K562 (cell line): ENCODE measurements around the gene KHDRBS2. TPM values are rescaled to one million over a fixed set of nuclear protein-coding genes. Genes with fewer than 3 reads are reported as not detected.

Source experiments
- ATAC-seq: fragments of 200-7000 bp; cut with Tn5 transposase; 3 replicates; pipeline ENCODE4 v1.9.1; 2020; ENCODE audit warnings: moderate library complexity
- BruUV-seq: library from RNA; stranded (reverse); fragments of 400-500 nt; replicated peaks from 2 replicates; lab custom pipeline; 2021; lab: Mats Ljungman, UMichigan
- CTCF ChIA-PET: fragments of 300-600 bp; formaldehyde crosslinking; extraction: SDS; loops from one replicate; lab custom pipeline; 2021; ENCODE audit warnings: low intra/inter-chr PET ratio; lab: Yijun Ruan, JAX
- POLR2A ChIA-PET: fragments of 300-600, 350-650 bp; sonication (Branson Sonifier 250); formaldehyde crosslinking; extraction: SDS; loops from one replicate; lab custom pipeline; 2021; ENCODE audit warnings: antibody characterized with exemption, inconsistent platforms; lab: Yijun Ruan, JAX
- DNase-seq, 4 experiments: peaks; one replicate each; pipeline versions ENCODE4 v3.0.0 to v3.0.0-alpha.2; 2011 to 2018; ENCODE audit warnings: low spot score in 3 of 4, mixed read lengths in 3 of 4; ENCODE audit errors: extremely low read depth in 1 of 4
- FAIRE-seq: peaks from 2 replicates; lab custom pipeline; 2011; peaks lifted over from hg19 to GRCh38; lab: Jason Lieb, UNC
- H2AFZ ChIP-seq: 2 replicates; pipeline ENCODE4 v1.6.0; 2011; ENCODE audit warnings: low read depth, low read length, control low read depth, inconsistent platforms
- H3K27ac ChIP-seq: fragments of 200-600 bp; 3 replicates; pipeline ENCODE4 v1.8.0; 2011; ENCODE audit warnings: low read depth, mild to moderate bottlenecking, control low read depth, inconsistent platforms, low read length, moderate library complexity, mixed read lengths; ENCODE audit errors: extremely low read depth
- H3K27me3 ChIP-seq, 2 experiments: fragments of 300-600 bp in 1 of 2; 2 replicates in 1 of 2; 3 replicates in 1 of 2; pipeline versions ENCODE4 v1.6.0 to v1.8.0; 2011; ENCODE audit warnings: inconsistent platforms in 2 of 2, low read length in 2 of 2, mild to moderate bottlenecking in 1 of 2, mixed read lengths in 1 of 2, moderate library complexity in 1 of 2; ENCODE audit not compliant: control insufficient read depth in 2 of 2, insufficient read depth in 2 of 2
- H3K36me3 ChIP-seq: fragments of 300-600 bp; 3 replicates; pipeline ENCODE4 v1.8.0; 2011; ENCODE audit warnings: mild to moderate bottlenecking, low read length, inconsistent platforms; ENCODE audit not compliant: control insufficient read depth, insufficient read depth
- H3K4me1 ChIP-seq, 2 experiments: fragments of 200-600 bp in 1 of 2; replicated peaks in 1 of 2; 2 replicates in 1 of 2; 3 replicates in 1 of 2; pipeline versions ENCODE4 v1.5.1 to v1.8.0; 2011; ENCODE audit warnings: inconsistent platforms in 2 of 2, low read length in 2 of 2, mild to moderate bottlenecking in 1 of 2, mixed read lengths in 1 of 2, moderate library complexity in 1 of 2; ENCODE audit not compliant: control insufficient read depth in 2 of 2, insufficient read depth in 2 of 2
- H3K4me2 ChIP-seq: 2 replicates; pipeline ENCODE4 v1.6.1; 2011; ENCODE audit warnings: low read length, control low read depth, inconsistent platforms, mixed read lengths; ENCODE audit not compliant: insufficient read depth
- H3K4me3 ChIP-seq: fragments of 200-600 bp; sonication (generic), shearing (Covaris generic); 2 replicates; pipeline ENCODE4 v1.5.1; 2016; ENCODE audit warnings: control low read depth, inconsistent platforms
- H3K79me2 ChIP-seq: fragments of 200-600 bp; 3 replicates; pipeline ENCODE4 v1.8.0; 2011; ENCODE audit warnings: low read length, inconsistent platforms; ENCODE audit not compliant: control insufficient read depth, insufficient read depth
- H3K9ac ChIP-seq, 2 experiments: 2 replicates each; pipeline versions ENCODE4 v1.6.0 to v1.6.1; 2011; ENCODE audit warnings: low read depth in 2 of 2, low read length in 2 of 2, control low read depth in 1 of 2, inconsistent platforms in 1 of 2, mild to moderate bottlenecking in 1 of 2, mixed read lengths in 1 of 2; ENCODE audit not compliant: insufficient read depth in 1 of 2
- H3K9me1 ChIP-seq: one replicate; pipeline ENCODE4 v1.6.0; 2011; ENCODE audit warnings: inconsistent platforms, mild to moderate bottlenecking, low read length, moderate library complexity; ENCODE audit not compliant: control insufficient read depth, insufficient read depth
- H3K9me3 ChIP-seq: replicated peaks from 2 replicates; pipeline ENCODE4 v1.5.1; 2011; ENCODE audit warnings: low read depth, low read length, inconsistent platforms; ENCODE audit not compliant: control insufficient read depth, insufficient read depth
- H4K20me1 ChIP-seq: replicated peaks from 2 replicates; pipeline ENCODE4 v1.6.1; 2011; ENCODE audit warnings: low read length, inconsistent platforms, mixed read lengths; ENCODE audit not compliant: control insufficient read depth, insufficient read depth
- ARHGAP35 ChIP-seq: fragments of 450-650 bp; IDR thresholded peaks from 2 replicates; pipeline ENCODE4 v1.6.1; 2018; ENCODE audit not compliant: partially characterized antibody
- CBX1 ChIP-seq: sonication (generic); IDR thresholded peaks from 2 replicates; pipeline ENCODE4 v1.6.1; 2016; ENCODE audit warnings: antibody characterized with exemption, low read depth, mild to moderate bottlenecking
- CBX8 ChIP-seq: fragments of 200-600 bp; sonication (generic); IDR thresholded peaks from 2 replicates; pipeline ENCODE4 v1.6.1; 2012; ENCODE audit warnings: borderline replicate concordance, mixed run types, low read depth, mild to moderate bottlenecking, moderate library complexity, mixed read lengths, low read length, control low read depth, inconsistent platforms; ENCODE audit not compliant: poor library complexity, severe bottlenecking; ENCODE audit errors: extremely low read depth
- DIDO1 ChIP-seq: fragments of 450-650 bp; IDR thresholded peaks from 2 replicates; pipeline ENCODE4 v1.6.1; 2016; ENCODE audit warnings: low read depth, missing biosample characterization, missing genetic modification characterization
- ELK3 ChIP-seq: fragments of 450-650 bp; formaldehyde crosslinking; IDR thresholded peaks from 2 replicates; pipeline ENCODE4 v1.4.0; 2020; ENCODE audit warnings: mild to moderate bottlenecking
- GTF2E2 ChIP-seq: fragments of 200-800 bp; sonication (Bioruptor generic); IDR thresholded peaks from 2 replicates; pipeline ENCODE4 v1.6.1; 2016; ENCODE audit warnings: missing genetic modification characterization, missing compliant biosample characterization
- HCFC1 ChIP-seq: IDR thresholded peaks from 2 replicates; pipeline ENCODE4 v1.6.1; 2012; ENCODE audit warnings: low read depth, low read length, improper control_type of control experiment
- HDAC6 ChIP-seq: IDR thresholded peaks from 2 replicates; pipeline ENCODE4 v1.6.1; 2012; ENCODE audit warnings: low read depth, mild to moderate bottlenecking, control low read depth, inconsistent platforms, low read length, moderate library complexity
- IRF9 ChIP-seq: fragments of 450-650 bp; IDR thresholded peaks from 2 replicates; pipeline ENCODE4 v1.6.1; 2016; ENCODE audit warnings: missing biosample characterization, missing genetic modification characterization
- KAT8 ChIP-seq: fragments of 450-650 bp; IDR thresholded peaks from 2 replicates; pipeline ENCODE4 v1.6.1; 2016; ENCODE audit warnings: low read depth, mild to moderate bottlenecking
- KDM5B ChIP-seq: fragments of 200-600 bp; sonication (generic); IDR thresholded peaks from 2 replicates; pipeline ENCODE4 v1.6.1; 2012; ENCODE audit warnings: low read depth, mild to moderate bottlenecking, moderate library complexity, low read length, control low read depth, inconsistent platforms; ENCODE audit not compliant: insufficient replicate concordance
- MCM3 ChIP-seq: fragments of 450-650 bp; IDR thresholded peaks from 2 replicates; pipeline ENCODE4 v1.6.1; 2016
- MTA1 ChIP-seq: fragments of 450-650 bp; IDR thresholded peaks from 2 replicates; pipeline ENCODE4 v1.6.1; 2017; ENCODE audit warnings: borderline replicate concordance
- NFIC ChIP-seq: fragments of 450-650 bp; IDR thresholded peaks from 2 replicates; pipeline ENCODE4 v1.6.1; 2017; ENCODE audit warnings: mild to moderate bottlenecking, inconsistent platforms
- RBM39 ChIP-seq: fragments of 200-400 bp; formaldehyde crosslinking; optimal IDR thresholded peaks from 2 replicates; pipeline ENCODE3; 2018; ENCODE audit warnings: low read depth, low read length
- SIN3A ChIP-seq, 2 experiments: fragments of 150-350 bp in 1 of 2; IDR thresholded peaks; 2 replicates each; pipeline ENCODE4 v1.6.1; 2011 to 2016; ENCODE audit warnings: borderline replicate concordance in 2 of 2, low read depth in 2 of 2, low read length in 2 of 2, mild to moderate bottlenecking in 2 of 2, moderate library complexity in 2 of 2; ENCODE audit not compliant: control insufficient read depth in 1 of 2
- ZNF274 ChIP-seq: IDR thresholded peaks from 2 replicates; pipeline ENCODE4 v1.6.1; 2011; ENCODE audit warnings: low read depth, mild to moderate bottlenecking, low read length, moderate library complexity, borderline replicate concordance
- WGBS: fragments of 100-300 bp; shearing (Covaris generic); methylation state at CpG from one replicate; pipeline ENCODE4 v1.1.6; 2016; ENCODE audit warnings: low coverage, mixed read lengths; ENCODE audit not compliant: insufficient coverage; ENCODE audit errors: missing lambda C conversion rate; 5-methylcytosine and 5-hydroxymethylcytosine counted together
- in situ Hi-C: fragments of 300-500 bp; cut with MboI; formaldehyde crosslinking; loops from 4 replicates; pipeline ENCODE4 v1.15.0; 2018; ENCODE audit warnings: inconsistent platforms, mixed read lengths
- intact Hi-C: fragments of 100-400 bp; cut with micrococcal nuclease; formaldehyde crosslinking; loops from 2 replicates; pipeline ENCODE4 v1.14.2; 2022
- polyA plus RNA-seq, 8 experiments: library from polyadenylated mRNA; depleted of rRNA in 4 of 8; stranded (reverse) in 5 of 8; unstranded in 3 of 8; fragments of >200 nt; fragmentation: Nextera tagmentation in 2 of 8; fragmentation: Illumina TruSeq in 1 of 8; extraction: Ambion mirVana in 2 of 8; extraction: Trizol in 1 of 8; gene quantifications; 2 replicates each; pipeline versions ENCODE4 v1.2.1 to v1.2.3, GENCODE V29; 2011 to 2014; ENCODE audit warnings: inconsistent platforms in 1 of 8, missing spikeins in 1 of 8
- total RNA-seq, 7 experiments: library from RNA; depleted of rRNA in 6 of 7; stranded (reverse); fragments of >200 nt in 6 of 7; fragmentation: Illumina TruSeq in 2 of 7; extraction: Trizol in 2 of 7; gene quantifications; 2 replicates each; pipeline versions ENCODE4 v1.2.1 to v1.2.3, GENCODE V29; 2011 to 2021; ENCODE audit warnings: low replicate concordance in 1 of 7

KHDRBS2 gene
- total and polyA plus RNA-seq, 9 of the 15 experiments (the other 6 are each of a cell fraction or from before 2014, with no cell fraction given): not detected

- TF ChIP-seq GTF2E2 (tag): no peak
- no peak for TF ChIP-seq CBX1
- TF ChIP-seq SIN3A (IDR thresholded peaks at IDR 0.05; ENCODE audit: borderline replicate concordance in 2 of 2, control insufficient read depth in 1 of 2, low read depth in 2 of 2, low read length in 2 of 2): no peak
- TF ChIP-seq DIDO1 (tag): no peak
- no peak for TF ChIP-seq KDM5B
- no peak for TF ChIP-seq IRF9
- no peak for TF ChIP-seq ZNF274
- no peak for TF ChIP-seq HCFC1
- TF ChIP-seq NFIC: no peak
- TF ChIP-seq ELK3 (CRISPR knock-in tag): no peak
Measured at GRCh38 chr6:62288562-62288961, 2.5 kb upstream of the KHDRBS2 start (continued).

GRCh38 chr6:62286470-62286843, 432 bp upstream of the KHDRBS2 start:
- H3K9ac ChIP-seq: no peak overlapping the region
- no TSS peak for BruUV-seq
- no peaks in the 10 kb centered on the region for H3K9me3 ChIP-seq
- H3K36me3 ChIP-seq: no peaks in the 10 kb centered on the region
- intact Hi-C loops: no loop called here
- FAIRE-seq (no peak), DNase-seq (no peak), ATAC-seq (no peak)
- in situ Hi-C loops: no loop called here
- H3K9me1 ChIP-seq: no peaks in the 10 kb centered on the region
- H3K4me1 ChIP-seq: no peaks in the 10 kb centered on the region
- H3K4me2 ChIP-seq: no peak overlapping the region
- H3K27ac ChIP-seq: no peak overlapping the region
- no peak for TF ChIP-seq CBX8
- TF ChIP-seq HDAC6: no peak
- no peak for TF ChIP-seq ELK3 (CRISPR knock-in tag)
- no peak for TF ChIP-seq MTA1
- TF ChIP-seq ARHGAP35: no peak
- TF ChIP-seq RBM39: no peak
- no peak for TF ChIP-seq MCM3
- no peak for TF ChIP-seq KAT8
- H3K4me3 ChIP-seq: no peak overlapping the region
- no peaks in the 10 kb centered on the region for H3K79me2 ChIP-seq
- no peaks in the 10 kb centered on the region for H4K20me1 ChIP-seq
- no peaks in the 10 kb centered on the region for H3K27me3 ChIP-seq
- ChIA-PET POLR2A (no interaction called here), CTCF (no interaction called here)
- 3% methylated on average over 13 of the region's 13 CpGs for WGBS
- H2AFZ ChIP-seq: no peak overlapping the region
